Activated naive CD8-positive, alpha-beta T cell treated with anti-CD3 and anti-CD28 coated beads, Interleukin-2, amount 50 U/mL, for 24 hours (primary cell): Measurements from ENCODE around the gene TXNDC17.
"Not testable (repeated sequence)": the region's sequence is repeated elsewhere in the genome, so short reads cannot be mapped to it uniquely, and the experiment has no call there.

Experiments
- ATAC-seq: fragments of 150-1000 bp; cut with Tn5 transposase; one replicate; pipeline ENCODE4 v1.10.0; 2021
- DNase-seq: peaks from one replicate; pipeline ENCODE4 v3.0.0; 2021
- H3K27ac Mint-ChIP-seq: one replicate; pipeline ENCODE4 v1.8.0; 2021; ENCODE audit warnings: mild to moderate bottlenecking, mixed read lengths
- H3K27me3 Mint-ChIP-seq: one replicate; pipeline ENCODE4 v1.8.0; 2021; ENCODE audit warnings: mixed read lengths
- H3K36me3 Mint-ChIP-seq: one replicate; pipeline ENCODE4 v1.8.0; 2021; ENCODE audit warnings: low read depth, mixed read lengths
- H3K4me1 Mint-ChIP-seq: one replicate; pipeline ENCODE4 v1.8.0; 2021; ENCODE audit warnings: mixed read lengths
- H3K4me3 Mint-ChIP-seq: one replicate; pipeline ENCODE4 v1.8.0; 2021; ENCODE audit warnings: mild to moderate bottlenecking, moderate library complexity, mixed read lengths
- H3K9me3 Mint-ChIP-seq: one replicate; pipeline ENCODE4 v1.8.0; 2021; ENCODE audit warnings: mixed read lengths

TXNDC17 gene

DNA sequence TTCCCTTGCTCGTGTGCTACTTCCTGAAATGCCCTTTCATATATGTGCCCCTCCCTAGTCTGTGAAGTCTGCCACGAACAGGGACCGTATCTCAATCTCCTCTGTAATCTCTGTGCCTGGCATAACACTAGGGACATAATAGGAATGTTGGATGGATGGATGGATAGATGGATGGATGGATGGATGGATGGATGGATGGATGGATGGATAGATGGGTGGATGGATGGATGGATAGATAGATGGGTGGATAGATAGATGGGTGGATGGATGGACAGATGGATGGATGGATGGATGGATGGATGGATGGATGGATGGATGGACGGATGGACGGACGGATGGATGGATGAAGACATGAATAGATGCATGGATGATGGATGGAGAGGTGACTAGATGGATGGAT lies 51.1 kb downstream of the TXNDC17 start:
- not testable (repeated sequence) for ATAC-seq, H3K4me3 Mint-ChIP-seq, H3K4me1 Mint-ChIP-seq, H3K9me3 Mint-ChIP-seq, H3K27ac Mint-ChIP-seq, H3K36me3 Mint-ChIP-seq, DNase-seq
- H3K27me3 Mint-ChIP-seq, result peaks cover 24% of the 10 kb centered on the region
